Ramos (cell line): Measurements from ENCODE around the gene MAGI1.
"Not testable (repeated sequence)": the region's sequence is repeated elsewhere in the genome, so short reads cannot be mapped to it uniquely, and the experiment has no call there.

Experiments used
- in situ Hi-C: fragments of 300-500 bp; cut with MboI; formaldehyde crosslinking; loops from one replicate; pipeline ENCODE4 v1.14.3; 2022; ENCODE audit warnings: low sequenced_read_pairs; ENCODE audit not compliant: unreplicated experiment

MAGI1 gene

GRCh38 chr3:66041116-66041515 lies 2.4 kb upstream of the MAGI1 start:
- in situ Hi-C loops: no loop called here

- in situ Hi-C loops: no loop called here
Observed at GRCh38 chr3:66039590-66039887, 821 bp upstream of the MAGI1 start.

- in situ Hi-C loops: no loop called here
Observed at GRCh38 chr3:66038384-66038725, 363 bp downstream of the MAGI1 start.

- in situ Hi-C loops: no loop called here
Observed at GRCh38 chr3:66037986-66038369, 740 bp downstream of the MAGI1 start.

- in situ Hi-C loops: no loop called here
Observed at GRCh38 chr3:66037330-66037985, 1.3 kb downstream of the MAGI1 start.

- in situ Hi-C loops: no loop called here
Observed at GRCh38 chr3:66036586-66037148, 2.1 kb downstream of the MAGI1 start.

- in situ Hi-C loops: no loop called here
Observed at GRCh38 chr3:66035763-66036477, 2.8 kb downstream of the MAGI1 start.

- in situ Hi-C loops: no loop called here
Observed at GRCh38 chr3:66033241-66034138, 5.2 kb downstream of the MAGI1 start.

GRCh38 chr3:66031102-66031698 lies 7.5 kb downstream of the MAGI1 start:
- in situ Hi-C loops: no loop called here

GRCh38 chr3:66029443-66029842 lies 9.3 kb downstream of the MAGI1 start:
- in situ Hi-C loops: no loop called here

- in situ Hi-C loops: no loop called here
Observed at GRCh38 chr3:66029014-66029413, 9.7 kb downstream of the MAGI1 start.

- in situ Hi-C loops: no loop called here
Observed at GRCh38 chr3:66028457-66028856, 10.3 kb downstream of the MAGI1 start.

- in situ Hi-C loops: not testable (repeated sequence)
Observed at GRCh38 chr3:66027099-66027498, 11.6 kb downstream of the MAGI1 start.

GRCh38 chr3:66023738-66024385 lies 14.9 kb downstream of the MAGI1 start:
- in situ Hi-C loops: no loop called here

GRCh38 chr3:66023229-66023628 lies 15.5 kb downstream of the MAGI1 start:
- in situ Hi-C loops: no loop called here

GRCh38 chr3:66021731-66022131 lies 17.0 kb downstream of the MAGI1 start:
- in situ Hi-C loops: no loop called here

GRCh38 chr3:66019896-66020295 lies 18.8 kb downstream of the MAGI1 start:
- in situ Hi-C loops: no loop called here

- in situ Hi-C loops: no loop called here
Observed at GRCh38 chr3:66018057-66019033, 20.4 kb downstream of the MAGI1 start.

GRCh38 chr3:66017591-66017990 lies 21.1 kb downstream of the MAGI1 start:
- in situ Hi-C loops: no loop called here
